ENCODE measurements around the gene FAM187B. TPM values are rescaled to one million over a fixed set of nuclear protein-coding genes. Genes with fewer than 3 reads are reported as not detected.

The FAM187B gene
- total RNA-seq, 1 experiment from 2014 or later, result not detected

GRCh38 chr19:35206855-35207254 lies 21.7 kb downstream of the FAM187B start:
- no peak overlapping the region for H3K4me3 ChIP-seq
- H2AFZ ChIP-seq, result no peak overlapping the region
- peak overlapping the region; percentile 58 for H3K27ac ChIP-seq
- no peaks in the 10 kb centered on the region for H3K36me3 ChIP-seq (ENCODE audit: low read depth)
- H3K9me2 ChIP-seq (ENCODE audit: insufficient read depth), result no peaks in the 10 kb centered on the region
- no peaks in the 10 kb centered on the region for H3K27me3 ChIP-seq (ENCODE audit: insufficient read depth, low read depth)
- BruUV-seq (replicated peaks), result no TSS peak
- H3K9me3 ChIP-seq (ENCODE audit: insufficient read depth, low read depth), result no peaks in the 10 kb centered on the region
- DNase-seq, result no peak
- H3F3A ChIP-seq (ENCODE audit: insufficient read depth, low read depth), result peaks cover 15% of the 10 kb centered on the region; the same call in 1 of the 2 replicates
- TF ChIP-seq CTCF (conservative IDR thresholded peaks at IDR 0.05) (no peak), EZH2 (IDR thresholded peaks at IDR 0.05; ENCODE audit: low read depth) (no peak)
- peaks cover 14% of the 10 kb centered on the region for H3K4me1 ChIP-seq (replicated peaks; ENCODE audit: insufficient read depth)
- CTCF ChIA-PET, result no interaction called here
- POLR2A ChIA-PET (ENCODE audit: unreplicated experiment), result interaction anchor here (0.7 kb wide), 1 partner anchor 128 kb away, joined by 4 read pairs; no protein-coding TSS in a partner anchor
- intact Hi-C loops (cut with micrococcal nuclease; ENCODE audit: unreplicated experiment), result no loop called here
- H3K4me2 ChIP-seq, result peak overlapping the region; percentile 59; the same call in 1 of the 2 replicates
- H4K20me1 ChIP-seq (ENCODE audit: insufficient read depth), result no peaks in the 10 kb centered on the region
- H3K79me2 ChIP-seq (ENCODE audit: low read depth), result no peaks in the 10 kb centered on the region

- H3K27ac ChIP-seq, result no peak overlapping the region
- intact Hi-C loops (cut with micrococcal nuclease; ENCODE audit: unreplicated experiment), result no loop called here
- no peaks in the 10 kb centered on the region for H3K9me3 ChIP-seq (ENCODE audit: insufficient read depth, low read depth)
- DNase-seq, result no peak
- TF ChIP-seq EZH2 (IDR thresholded peaks at IDR 0.05; ENCODE audit: low read depth) (no peak), CTCF (conservative IDR thresholded peaks at IDR 0.05) (no peak)
- no peak overlapping the region for H3K4me3 ChIP-seq
- H3K4me2 ChIP-seq, result no peak overlapping the region
- ChIA-PET CTCF (no interaction called here), POLR2A (ENCODE audit: unreplicated experiment) (interaction anchor here (0.7 kb wide), 1 partner anchor 128 kb away, joined by 4 read pairs; no protein-coding TSS in a partner anchor)
- H3K9me2 ChIP-seq (ENCODE audit: insufficient read depth), result no peaks in the 10 kb centered on the region
- H3K79me2 ChIP-seq (ENCODE audit: low read depth), result no peaks in the 10 kb centered on the region
- peaks cover 15% of the 10 kb centered on the region; the same call in 1 of the 2 replicates for H3F3A ChIP-seq (ENCODE audit: insufficient read depth, low read depth)
- no peak overlapping the region for H2AFZ ChIP-seq
- H3K4me1 ChIP-seq (replicated peaks; ENCODE audit: insufficient read depth), result peaks cover 14% of the 10 kb centered on the region
- no peaks in the 10 kb centered on the region for H4K20me1 ChIP-seq (ENCODE audit: insufficient read depth)
- no peaks in the 10 kb centered on the region for H3K27me3 ChIP-seq (ENCODE audit: insufficient read depth, low read depth)
- BruUV-seq (replicated peaks), result no TSS peak
- no peaks in the 10 kb centered on the region for H3K36me3 ChIP-seq (ENCODE audit: low read depth)
These were observed 22.2 kb downstream of the FAM187B start for GRCh38 chr19:35206379-35206778.

- CTCF ChIA-PET, result no interaction called here
- Histone ChIP-seq H2AFZ (no peak overlapping the region), H3K27me3 (ENCODE audit: insufficient read depth, low read depth) (no peaks in the 10 kb centered on the region), H3K36me3 (ENCODE audit: low read depth) (no peaks in the 10 kb centered on the region), H3K9me2 (ENCODE audit: insufficient read depth) (no peaks in the 10 kb centered on the region), H3K4me3 (no peak overlapping the region), H3K9me3 (ENCODE audit: insufficient read depth, low read depth) (no peaks in the 10 kb centered on the region), H3K4me1 (replicated peaks; ENCODE audit: insufficient read depth) (peaks cover 14% of the 10 kb centered on the region), H3K79me2 (ENCODE audit: low read depth) (no peaks in the 10 kb centered on the region), H3K27ac (no peak overlapping the region), H4K20me1 (ENCODE audit: insufficient read depth) (no peaks in the 10 kb centered on the region), H3F3A (ENCODE audit: insufficient read depth, low read depth) (peaks cover 12% of the 10 kb centered on the region; the same call in 1 of the 2 replicates), H3K4me2 (no peak overlapping the region)
- POLR2A ChIA-PET (ENCODE audit: unreplicated experiment), result no interaction called here
- no TSS peak for BruUV-seq (replicated peaks)
- intact Hi-C loops (cut with micrococcal nuclease; ENCODE audit: unreplicated experiment), result no loop called here
- TF ChIP-seq EZH2 (IDR thresholded peaks at IDR 0.05; ENCODE audit: low read depth) (no peak), CTCF (conservative IDR thresholded peaks at IDR 0.05) (no peak)
- DNase-seq, result no peak
These were observed 22.7 kb downstream of the FAM187B start for GRCh38 chr19:35205733-35206323.

Measured in PC-9 (cell line).